DMS53 treated with DMSO at 0.1 percent for 48 hours (cell line): ENCODE data around the gene TIMMDC1.
A peak's percentile ranks its signal among the peaks of the same experiment; 100 is the strongest.
"Not testable (repeated sequence)": the region's sequence is repeated elsewhere in the genome, so short reads cannot be mapped to it uniquely, and the experiment has no call there.

Experiments used
- DNase-seq: peaks from one replicate; lab custom pipeline; 2025; ENCODE audit not compliant: unreplicated experiment; lab: John Stamatoyannopoulos, UW

Gene TIMMDC1

DNA sequence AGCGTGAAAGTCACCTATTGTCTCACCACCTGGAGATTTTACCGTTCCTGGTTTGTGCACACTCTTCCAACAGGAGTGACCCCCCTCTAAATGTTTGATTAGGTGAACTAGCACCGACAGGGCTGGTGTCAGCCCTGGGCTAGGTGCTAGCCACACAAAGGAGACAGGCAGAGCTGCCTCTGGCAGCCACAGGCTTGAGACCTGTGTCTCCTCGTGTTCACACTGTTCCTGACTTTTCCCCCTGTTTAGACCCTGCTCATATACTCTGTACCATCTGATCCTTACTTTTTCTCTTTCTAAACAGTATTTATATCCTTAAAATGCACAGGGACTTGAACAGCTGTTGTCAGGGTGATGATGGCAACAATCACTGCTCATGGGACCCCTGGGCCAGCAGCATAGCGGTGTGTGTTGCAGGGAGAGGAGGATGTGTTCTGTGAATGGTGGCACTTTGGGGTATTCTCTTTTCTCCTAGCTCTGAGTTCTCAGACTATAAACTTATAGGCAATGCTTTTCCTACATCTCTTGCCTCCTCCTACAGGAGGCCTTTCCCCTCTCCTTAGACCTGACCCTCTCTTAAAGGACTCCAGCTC, 55.6 kb downstream of the TIMMDC1 start:
- no peak for DNase-seq

DNA sequence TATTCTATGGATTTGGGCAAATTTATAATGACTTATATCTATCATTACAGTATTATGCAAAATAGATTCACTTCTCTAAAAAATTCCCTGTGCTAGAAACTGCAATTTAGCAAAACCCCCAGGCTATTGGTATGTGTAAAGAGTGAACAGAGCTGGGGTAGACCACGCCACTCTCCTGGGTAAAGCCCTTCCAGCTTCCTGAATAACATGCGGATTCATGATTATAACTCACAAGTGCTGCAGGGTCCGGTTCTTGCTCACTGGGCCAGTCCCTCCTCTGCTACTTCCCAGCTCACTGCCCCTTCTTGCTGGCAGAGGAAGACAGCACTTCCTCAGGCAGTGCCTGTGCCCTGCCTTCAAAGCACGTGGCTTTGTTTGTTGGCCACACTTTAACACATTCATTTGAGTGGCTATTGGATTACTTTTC, 57.0 kb downstream of the TIMMDC1 start:
- no peak for DNase-seq

DNA sequence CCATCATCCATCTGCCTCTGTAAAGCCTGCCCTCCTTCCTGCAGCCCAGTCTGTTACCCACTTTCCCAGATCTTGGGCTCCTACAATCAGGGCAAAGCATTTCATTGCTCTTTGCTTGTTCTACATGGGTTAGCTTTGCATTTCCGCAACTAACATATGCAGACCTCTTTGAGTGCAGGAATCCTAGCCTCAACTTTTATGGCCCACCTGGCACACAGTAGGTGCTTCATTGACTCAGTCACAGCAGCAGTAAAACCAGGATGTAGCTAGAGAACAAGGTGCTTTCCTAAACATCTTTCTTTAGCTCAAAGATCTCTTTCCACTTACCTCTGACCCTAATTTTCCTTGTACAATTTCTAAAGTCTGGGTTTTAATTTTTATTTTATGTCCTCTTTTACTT, 57.6 kb downstream of the TIMMDC1 start:
- DNase-seq = no peak

DNA sequence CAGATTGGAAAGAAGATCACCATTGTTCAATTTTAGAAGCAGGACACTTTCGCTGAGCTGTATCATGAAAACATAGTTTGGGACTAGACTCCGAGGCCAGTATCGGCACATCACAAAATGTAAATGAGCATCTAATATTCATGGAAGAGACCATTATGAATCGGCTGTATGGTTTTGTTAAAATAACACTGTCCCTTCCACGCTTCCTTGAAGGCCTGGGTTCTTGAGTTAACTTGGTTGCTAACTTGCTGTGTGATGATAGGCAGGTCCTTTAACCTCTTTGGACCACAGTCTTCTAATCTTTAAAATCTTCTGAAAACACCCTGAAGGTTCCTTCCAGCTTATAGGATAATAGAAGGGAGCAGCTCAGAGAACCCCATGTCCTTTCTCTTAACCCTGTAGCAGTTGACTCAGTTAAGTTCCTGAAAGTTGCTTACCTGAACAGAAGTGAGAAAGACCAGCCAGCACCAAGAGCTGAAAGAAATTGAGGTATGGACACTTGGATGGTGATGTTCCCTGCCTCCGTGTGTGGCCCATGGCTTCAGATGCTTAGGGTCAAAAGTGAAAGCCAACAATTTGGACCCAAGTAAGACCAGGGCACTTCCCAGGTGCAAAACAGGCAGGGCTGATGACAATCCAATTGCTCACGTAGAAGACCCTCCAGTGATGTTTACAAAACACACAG, 59.0 kb downstream of the TIMMDC1 start:
- DNase-seq = no peak

DNA sequence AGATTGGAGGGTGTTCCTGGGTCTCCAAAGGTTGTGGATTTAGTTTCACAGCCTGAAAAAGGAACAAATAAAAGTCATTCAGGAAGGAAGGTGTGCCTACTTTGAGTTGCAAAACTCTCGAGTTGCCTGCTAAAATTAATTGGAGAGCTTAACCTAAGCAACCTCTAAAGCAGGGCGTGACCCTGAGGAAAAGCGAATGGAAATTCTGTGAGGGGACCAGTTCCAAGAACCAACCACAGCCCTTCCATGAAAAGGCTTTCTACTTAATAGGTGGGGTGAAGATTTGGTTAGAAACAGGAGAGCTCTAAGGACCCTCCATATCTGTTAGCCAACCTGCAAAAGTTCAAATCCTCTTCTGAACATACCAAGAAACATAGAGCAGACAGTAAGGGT, 59.5 kb downstream of the TIMMDC1 start:
- DNase-seq = no peak

DNA sequence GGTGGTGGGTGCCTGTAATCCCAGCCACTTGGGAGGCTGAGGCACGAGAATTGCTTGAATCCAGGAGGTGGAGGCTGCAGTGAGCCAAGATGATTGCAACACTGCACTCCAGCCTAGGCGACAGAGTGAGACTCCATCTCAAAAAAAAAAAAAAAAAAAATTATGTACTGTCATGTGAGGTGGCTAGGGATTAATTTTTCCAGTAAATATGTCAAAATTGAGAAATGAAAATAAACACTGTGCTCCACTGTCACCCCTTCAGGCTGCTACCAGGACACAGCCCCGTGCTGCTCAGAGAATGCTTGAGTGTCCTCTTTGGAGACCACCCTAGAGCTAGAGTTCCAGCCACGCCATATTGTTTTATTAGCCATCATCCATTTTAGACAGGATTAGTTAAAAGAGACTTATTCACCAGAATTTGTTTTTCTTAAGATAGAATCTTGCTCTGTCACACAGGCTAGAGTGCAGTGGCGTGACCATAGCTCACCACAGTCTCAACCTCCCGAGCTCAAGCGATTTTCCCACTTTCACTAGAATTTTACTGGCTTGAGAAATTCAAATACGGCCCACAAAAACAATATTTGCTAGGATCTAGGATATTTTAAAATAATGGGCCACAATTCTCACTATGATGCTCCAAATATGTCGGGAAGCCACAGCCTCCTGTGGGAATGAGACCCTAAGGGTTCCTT, 60.4 kb downstream of the TIMMDC1 start:
- no peak for DNase-seq

DNA sequence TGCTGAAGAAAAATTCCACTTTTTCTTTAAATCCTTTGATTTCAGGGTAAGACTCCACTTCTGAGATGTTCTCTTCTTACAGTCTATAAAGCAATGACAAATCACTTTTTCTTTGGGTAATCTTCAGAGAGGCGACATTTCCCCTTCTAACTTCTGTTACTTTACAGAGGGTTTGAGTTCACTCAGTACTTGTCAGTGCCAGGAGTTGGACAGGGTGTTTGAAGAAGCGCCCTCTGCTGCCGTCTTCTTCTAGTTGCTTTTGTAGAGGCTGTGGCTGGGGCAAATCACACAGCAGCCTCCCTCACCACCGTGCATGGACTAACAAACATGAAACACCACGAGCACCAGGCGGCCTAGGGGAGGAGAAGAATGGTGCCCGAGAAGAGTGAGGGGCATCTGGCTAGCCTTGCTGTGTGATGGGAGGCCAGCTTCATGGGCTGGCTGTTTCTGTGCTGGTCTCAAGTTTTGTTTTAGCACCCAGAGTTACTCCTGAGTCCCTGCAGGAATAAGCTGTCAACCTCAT, 61.2 kb downstream of the TIMMDC1 start, which contains the start of gene CD80:
Gene CD80 (minus strand): TSS at position 174 of the 523 bp plus-strand sequence. CDS start 1,886 bp downstream, outside the sequence.
- DNase-seq = peak; percentile 14

DNA sequence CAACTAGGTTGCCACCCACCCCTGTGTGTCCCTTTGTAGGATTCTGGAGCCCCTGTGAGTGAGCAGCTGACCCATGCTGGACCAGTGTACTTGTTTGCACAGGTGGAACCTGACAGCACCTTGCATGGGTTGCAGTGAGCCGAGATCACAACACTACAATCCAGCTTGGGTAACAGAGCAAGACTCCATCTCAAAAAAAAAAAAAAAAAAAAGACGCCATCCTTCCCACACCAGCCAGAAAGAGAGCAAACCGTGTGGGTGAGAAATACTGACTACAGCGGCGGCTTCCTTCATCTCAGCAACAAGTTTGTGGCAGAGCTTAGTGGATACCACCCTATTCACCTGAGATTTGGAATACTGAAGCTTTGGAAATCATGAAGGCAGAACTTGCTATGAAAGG, 61.8 kb downstream of the TIMMDC1 start:
- no peak for DNase-seq

DNA sequence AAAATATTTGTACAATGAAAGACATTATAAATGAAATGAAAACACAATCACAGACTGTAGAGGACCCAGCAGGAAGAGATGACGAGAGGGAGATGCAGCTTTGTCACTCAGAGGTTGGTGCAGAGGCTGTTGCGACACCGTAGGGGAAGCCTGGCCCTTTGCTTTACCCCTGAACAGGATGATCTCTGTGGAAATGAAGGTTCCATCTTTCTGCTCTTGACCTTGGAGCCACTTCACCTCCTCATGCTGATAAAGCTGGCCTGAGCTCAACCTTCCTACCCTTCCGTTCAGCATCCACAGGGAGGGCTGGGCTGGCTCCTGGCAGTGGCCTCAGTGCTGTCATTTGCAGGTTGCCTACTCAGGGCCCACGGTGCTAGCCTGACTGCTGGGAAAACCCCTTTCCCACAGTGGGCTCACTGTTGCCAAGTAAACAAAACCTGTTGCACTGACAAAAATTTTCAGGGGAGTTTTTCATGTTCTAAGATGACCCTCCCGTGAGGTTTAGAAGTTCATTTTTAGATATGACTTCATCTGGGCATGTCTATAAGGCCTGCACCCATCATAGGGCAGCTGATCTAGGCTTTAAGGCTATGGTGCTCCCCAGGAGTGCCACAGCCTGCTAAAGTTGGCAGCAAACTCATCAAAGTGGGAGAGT, 64.1 kb downstream of the TIMMDC1 start:
- DNase-seq = no peak

DNA sequence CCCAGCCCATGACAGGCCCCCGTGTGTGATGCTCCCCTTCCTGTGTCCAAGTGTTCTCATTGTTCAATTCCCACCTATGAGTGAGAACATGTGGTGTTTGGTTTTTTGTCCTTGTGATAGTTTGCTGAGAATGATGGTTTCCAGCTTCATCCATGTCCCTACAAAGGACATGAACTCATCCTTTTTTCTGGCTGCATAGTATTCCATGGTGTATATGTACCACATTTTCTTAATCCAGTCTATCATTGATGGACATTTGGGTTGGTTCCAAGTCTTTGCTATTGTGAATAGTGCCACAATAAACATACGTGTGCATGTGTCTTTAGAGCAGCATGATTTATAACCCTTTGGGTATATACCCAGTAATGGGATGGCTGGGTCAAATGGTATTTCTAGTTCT, 65.0 kb downstream of the TIMMDC1 start:
- not testable (repeated sequence) for DNase-seq

DNA sequence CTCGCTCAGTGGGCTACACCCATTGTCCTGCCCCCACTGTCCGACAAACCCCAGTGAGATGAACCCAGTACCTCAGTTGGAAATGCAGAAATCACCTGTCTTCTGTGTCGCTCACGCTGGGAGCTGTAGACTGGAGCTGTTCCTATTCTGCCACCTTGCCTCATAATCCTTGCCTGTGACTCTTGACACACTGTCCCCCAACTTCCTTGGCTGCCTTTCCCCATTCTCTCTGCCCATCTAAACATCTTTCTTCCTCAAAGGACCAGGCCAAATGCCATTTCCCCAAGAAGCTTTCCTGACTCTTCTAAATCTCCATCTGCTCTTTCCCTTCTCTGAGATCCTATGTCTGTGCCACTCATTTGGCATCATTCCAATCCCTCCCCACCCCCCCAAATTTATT, 70.8 kb downstream of the TIMMDC1 start:
- DNase-seq = no peak

DNA sequence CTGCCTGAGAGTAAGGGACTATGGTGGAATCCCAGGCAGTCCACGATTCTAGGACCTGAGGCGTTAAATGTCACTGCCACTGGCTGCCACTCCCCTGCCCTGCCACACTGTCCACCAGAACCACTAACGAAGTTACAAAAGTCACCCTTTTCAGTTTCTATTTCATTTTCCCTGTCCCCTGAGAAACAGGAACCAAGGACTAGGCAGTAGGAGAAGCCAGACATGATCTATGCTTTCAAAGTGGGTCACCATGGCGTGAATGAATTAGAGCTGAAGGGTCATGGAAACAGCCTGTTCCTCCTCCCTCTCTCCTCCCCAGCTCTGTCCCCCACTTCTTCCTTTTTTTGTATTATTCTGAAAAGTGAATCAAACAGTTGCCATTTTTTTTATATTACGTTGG, 71.9 kb downstream of the TIMMDC1 start:
- no peak for DNase-seq

DNA sequence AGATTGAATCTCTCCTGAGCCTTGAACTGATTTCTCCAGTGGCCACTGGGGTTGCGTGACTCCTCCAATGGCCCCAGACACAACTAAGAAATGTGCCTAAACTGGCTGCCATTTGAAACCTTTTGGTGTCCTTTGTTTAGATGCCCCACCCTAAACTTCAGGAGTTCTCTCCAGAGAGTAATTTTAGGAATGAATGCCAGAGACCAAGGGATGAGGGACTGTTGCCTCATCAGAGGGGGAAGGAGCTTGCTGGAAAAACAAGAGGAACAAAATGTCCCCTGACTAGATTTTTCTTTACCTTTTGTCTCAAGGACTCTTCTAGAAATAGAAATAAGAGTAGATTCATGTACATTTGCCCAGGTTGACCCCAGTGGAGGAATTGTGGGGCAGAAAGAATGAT, 72.9 kb downstream of the TIMMDC1 start:
- DNase-seq = no peak

DNA sequence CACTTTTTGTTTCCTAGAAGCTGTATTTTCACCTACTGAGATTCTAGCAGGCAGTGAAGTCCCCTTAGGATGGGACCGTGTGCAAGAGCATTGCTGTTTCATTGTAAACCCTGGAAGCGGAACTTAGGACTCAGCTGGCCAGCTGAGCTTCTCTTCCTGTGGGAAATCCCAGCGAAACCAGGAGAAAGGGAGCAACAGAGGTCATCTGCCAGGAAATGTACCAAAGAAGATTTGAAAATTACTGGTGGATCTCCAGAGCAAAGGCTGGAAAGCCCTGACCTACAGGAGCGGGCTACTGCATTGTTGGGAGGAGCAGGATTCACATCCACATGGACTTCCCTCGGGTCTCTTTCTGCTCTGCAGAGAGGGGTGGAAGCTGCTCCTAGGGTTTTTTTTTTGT, 73.3 kb downstream of the TIMMDC1 start:
- DNase-seq = no peak
